Vagina (tissue), 2 donors: ENCODE measurements around the gene OR2B6. TPM values are rescaled to one million over a fixed set of nuclear protein-coding genes. Genes with fewer than 3 reads are reported as not detected.
"Not testable (repeated sequence)": the region's sequence is repeated elsewhere in the genome, so short reads cannot be mapped to it uniquely, and the experiment has no call there.

Experiments
- DNase-seq, 2 donors: peaks; one replicate each; pipeline ENCODE4 v3.0.0-alpha.2; 2017; ENCODE audit errors: extremely low spot score in 2 of 2
- H3K27ac ChIP-seq: fragments of 200-600 bp; sonication (generic); one replicate; pipeline ENCODE4 v1.5.1; 2019
- H3K27me3 ChIP-seq: fragments of 200-600 bp; sonication (generic); one replicate; pipeline ENCODE4 v1.5.1; 2019
- H3K36me3 ChIP-seq, 2 donors: fragments of 200-600 bp; sonication (generic); one replicate each; pipeline ENCODE4 v1.5.1; 2017 to 2019
- H3K4me1 ChIP-seq: fragments of 200-600 bp; sonication (generic); one replicate; pipeline ENCODE4 v1.5.1; 2019
- H3K4me3 ChIP-seq, 2 donors: fragments of 200-600 bp; sonication (generic); 1 replicate in 1 of 2; 2 replicates in 1 of 2; pipeline ENCODE4 v1.5.1; 2016 to 2019
- H3K9me3 ChIP-seq: fragments of 200-600 bp; sonication (generic); one replicate; pipeline ENCODE4 v1.5.1; 2019
- CTCF ChIP-seq, 3 experiments: fragments of 450-650 bp in 2 of 3; fragments of 200-600 bp in 1 of 3; sonication (generic) in 1 of 3; IDR thresholded peaks; one replicate each; pipeline ENCODE4 v1.5.1; 2017 to 2019; ENCODE audit warnings: antibody characterized with exemption in 3 of 3, mild to moderate bottlenecking in 2 of 3, moderate library complexity in 2 of 3
- POLR2A ChIP-seq, 2 donors: fragments of 450-650 bp; IDR thresholded peaks; one replicate each; pipeline ENCODE4 v1.6.1; 2017; ENCODE audit warnings: antibody characterized with exemption in 2 of 2, mild to moderate bottlenecking in 2 of 2, moderate library complexity in 2 of 2
- POLR2AphosphoS5 ChIP-seq, 2 donors: sonication (generic); formaldehyde crosslinking; IDR thresholded peaks; one replicate each; pipeline ENCODE4 v1.9.0; 2017; ENCODE audit warnings: antibody characterized with exemption in 2 of 2, mild to moderate bottlenecking in 2 of 2, low read depth in 1 of 2; ENCODE audit not compliant: insufficient read depth in 1 of 2
- intact Hi-C: fragments of 100-400 bp; cut with DNase I; formaldehyde crosslinking; loops from one replicate; pipeline ENCODE4 v1.15.1; 2023
- total RNA-seq: library from RNA; depleted of rRNA; stranded (reverse); fragments of >200 nt; gene quantifications from one replicate; pipeline ENCODE4 v1.2.3, GENCODE V29; 2016

OR2B6 gene
- total RNA-seq: not detected

- H3K27me3 ChIP-seq: no peaks in the 10 kb centered on the region
- intact Hi-C loops: no loop called here
- H3K36me3 ChIP-seq: no peaks in the 10 kb centered on the region
- no peaks in the 10 kb centered on the region for H3K4me1 ChIP-seq
- no peaks in the 10 kb centered on the region for H3K9me3 ChIP-seq
- no peak for TF ChIP-seq POLR2AphosphoS5 (IDR thresholded peaks at IDR 0.05; ENCODE audit: insufficient read depth in 1 of 2, low read depth in 1 of 2)
- no peak for TF ChIP-seq CTCF (IDR thresholded peaks at IDR 0.05)
- no peak for TF ChIP-seq POLR2A (IDR thresholded peaks at IDR 0.05)
- DNase-seq: no peak
- no peak within 1 kb of the TSS for H3K4me3 ChIP-seq
- H3K27ac ChIP-seq: no peak within 1 kb of the TSS
Observed at GRCh38 chr6:27956941-27957340, at the start of gene OR2B6. OR2B6 (plus strand) TSS chr6:27957241; CDS start chr6:27957241, 0 bp downstream.

- no peak for DNase-seq
- H3K9me3 ChIP-seq: no peaks in the 10 kb centered on the region
- H3K27ac ChIP-seq: no peak overlapping the region
- intact Hi-C loops: no loop called here
- H3K27me3 ChIP-seq: no peaks in the 10 kb centered on the region
- TF ChIP-seq CTCF (IDR thresholded peaks at IDR 0.05) (no peak), POLR2A (IDR thresholded peaks at IDR 0.05) (no peak)
- peaks cover 6% of the 10 kb centered on the region for H3K4me1 ChIP-seq
- no peak overlapping the region for H3K4me3 ChIP-seq
- no peaks in the 10 kb centered on the region for H3K36me3 ChIP-seq
Observed at GRCh38 chr6:27908017-27908416, 49.0 kb upstream of the OR2B6 start.

- intact Hi-C loops: loop anchor here (5.0 kb wide), 1 partner anchor 520 kb away; no protein-coding TSS in a partner anchor
- no peak for DNase-seq
- TF ChIP-seq POLR2AphosphoS5 (IDR thresholded peaks at IDR 0.05; ENCODE audit: insufficient read depth in 1 of 2, low read depth in 1 of 2): no peak
- TF ChIP-seq POLR2A (IDR thresholded peaks at IDR 0.05): no peak
- no peak for TF ChIP-seq CTCF (IDR thresholded peaks at IDR 0.05)
Observed at GRCh38 chr6:27911956-27912446, 45.0 kb upstream of the OR2B6 start, which contains the start of gene OR2B2. OR2B2 (minus strand) TSS chr6:27912396; CDS start chr6:27912319, 77 bp downstream.

GRCh38 chr6:27922949-27923348, 34.1 kb upstream of the OR2B6 start:
- H3K27ac ChIP-seq: no peak overlapping the region
- H3K9me3 ChIP-seq: no peaks in the 10 kb centered on the region
- no peak overlapping the region for H3K4me3 ChIP-seq
- H3K27me3 ChIP-seq: no peaks in the 10 kb centered on the region
- DNase-seq: no peak
- no peaks in the 10 kb centered on the region for H3K36me3 ChIP-seq
- no peak for TF ChIP-seq POLR2AphosphoS5 (IDR thresholded peaks at IDR 0.05; ENCODE audit: insufficient read depth in 1 of 2, low read depth in 1 of 2)
- no peak for TF ChIP-seq CTCF (IDR thresholded peaks at IDR 0.05)
- TF ChIP-seq POLR2A (IDR thresholded peaks at IDR 0.05): no peak
- no peaks in the 10 kb centered on the region for H3K4me1 ChIP-seq
- intact Hi-C loops: no loop called here

More at GRCh38 chr6:27911956-27912446, 45.0 kb upstream of the OR2B6 start, which contains the start of gene OR2B2:
- Histone ChIP-seq H3K4me1 (no peaks in the 10 kb centered on the region), H3K36me3 (no peaks in the 10 kb centered on the region), H3K9me3 (no peaks in the 10 kb centered on the region), H3K27me3 (no peaks in the 10 kb centered on the region), H3K4me3 (no peak within 1 kb of the TSS), H3K27ac (no peak within 1 kb of the TSS)

- H3K9me3 ChIP-seq: no peaks in the 10 kb centered on the region
- no peaks in the 10 kb centered on the region for H3K27me3 ChIP-seq
- H3K4me3 ChIP-seq: no peak overlapping the region
- no peaks in the 10 kb centered on the region for H3K4me1 ChIP-seq
- no peak for DNase-seq
- H3K36me3 ChIP-seq: no peaks in the 10 kb centered on the region
- no peak overlapping the region for H3K27ac ChIP-seq
- TF ChIP-seq POLR2AphosphoS5 (IDR thresholded peaks at IDR 0.05; ENCODE audit: insufficient read depth in 1 of 2, low read depth in 1 of 2): no peak
- TF ChIP-seq CTCF (IDR thresholded peaks at IDR 0.05): no peak
- intact Hi-C loops: no loop called here
Observed at GRCh38 chr6:27924179-27924578, 32.9 kb upstream of the OR2B6 start.

- H3K4me3 ChIP-seq, H3K9me3 ChIP-seq, H3K27ac ChIP-seq, DNase-seq, H3K4me1 ChIP-seq, H3K36me3 ChIP-seq, H3K27me3 ChIP-seq, intact Hi-C loops: not testable (repeated sequence)
Observed at GRCh38 chr6:27928041-27928440, 29.0 kb upstream of the OR2B6 start.

- DNase-seq, H3K36me3 ChIP-seq, intact Hi-C loops, H3K27me3 ChIP-seq, H3K4me3 ChIP-seq, H3K27ac ChIP-seq, H3K9me3 ChIP-seq, H3K4me1 ChIP-seq: not testable (repeated sequence)
Observed at GRCh38 chr6:27929930-27930329, 27.1 kb upstream of the OR2B6 start.
